K562 (cell line): ENCODE measurements around the gene CXCR6. TPM values are rescaled to one million over a fixed set of nuclear protein-coding genes. Genes with fewer than 3 reads are reported as not detected.

Experiments used
- ATAC-seq: fragments of 200-7000 bp; cut with Tn5 transposase; 3 replicates; pipeline ENCODE4 v1.9.1; 2020; ENCODE audit warnings: moderate library complexity
- BruUV-seq: library from RNA; stranded (reverse); fragments of 400-500 nt; replicated peaks from 2 replicates; lab custom pipeline; 2021; lab: Mats Ljungman, UMichigan
- CTCF ChIA-PET: fragments of 300-600 bp; formaldehyde crosslinking; extraction: SDS; loops from one replicate; lab custom pipeline; 2021; ENCODE audit warnings: low intra/inter-chr PET ratio; lab: Yijun Ruan, JAX
- POLR2A ChIA-PET: fragments of 300-600, 350-650 bp; sonication (Branson Sonifier 250); formaldehyde crosslinking; extraction: SDS; loops from one replicate; lab custom pipeline; 2021; ENCODE audit warnings: antibody characterized with exemption, inconsistent platforms; lab: Yijun Ruan, JAX
- DNase-seq, 4 experiments: peaks; one replicate each; pipeline versions ENCODE4 v3.0.0 to v3.0.0-alpha.2; 2011 to 2018; ENCODE audit warnings: low spot score in 3 of 4, mixed read lengths in 3 of 4; ENCODE audit errors: extremely low read depth in 1 of 4
- FAIRE-seq: peaks from 2 replicates; lab custom pipeline; 2011; peaks lifted over from hg19 to GRCh38; lab: Jason Lieb, UNC
- H2AFZ ChIP-seq: 2 replicates; pipeline ENCODE4 v1.6.0; 2011; ENCODE audit warnings: low read depth, low read length, control low read depth, inconsistent platforms
- H3K27ac ChIP-seq: fragments of 200-600 bp; 3 replicates; pipeline ENCODE4 v1.8.0; 2011; ENCODE audit warnings: low read depth, mild to moderate bottlenecking, control low read depth, inconsistent platforms, low read length, moderate library complexity, mixed read lengths; ENCODE audit errors: extremely low read depth
- H3K27me3 ChIP-seq, 2 experiments: fragments of 300-600 bp in 1 of 2; 2 replicates in 1 of 2; 3 replicates in 1 of 2; pipeline versions ENCODE4 v1.6.0 to v1.8.0; 2011; ENCODE audit warnings: inconsistent platforms in 2 of 2, low read length in 2 of 2, mild to moderate bottlenecking in 1 of 2, mixed read lengths in 1 of 2, moderate library complexity in 1 of 2; ENCODE audit not compliant: control insufficient read depth in 2 of 2, insufficient read depth in 2 of 2
- H3K36me3 ChIP-seq: fragments of 300-600 bp; 3 replicates; pipeline ENCODE4 v1.8.0; 2011; ENCODE audit warnings: mild to moderate bottlenecking, low read length, inconsistent platforms; ENCODE audit not compliant: control insufficient read depth, insufficient read depth
- H3K4me1 ChIP-seq, 2 experiments: fragments of 200-600 bp in 1 of 2; replicated peaks in 1 of 2; 2 replicates in 1 of 2; 3 replicates in 1 of 2; pipeline versions ENCODE4 v1.5.1 to v1.8.0; 2011; ENCODE audit warnings: inconsistent platforms in 2 of 2, low read length in 2 of 2, mild to moderate bottlenecking in 1 of 2, mixed read lengths in 1 of 2, moderate library complexity in 1 of 2; ENCODE audit not compliant: control insufficient read depth in 2 of 2, insufficient read depth in 2 of 2
- H3K4me2 ChIP-seq: 2 replicates; pipeline ENCODE4 v1.6.1; 2011; ENCODE audit warnings: low read length, control low read depth, inconsistent platforms, mixed read lengths; ENCODE audit not compliant: insufficient read depth
- H3K4me3 ChIP-seq: fragments of 200-600 bp; sonication (generic), shearing (Covaris generic); 2 replicates; pipeline ENCODE4 v1.5.1; 2016; ENCODE audit warnings: control low read depth, inconsistent platforms
- H3K79me2 ChIP-seq: fragments of 200-600 bp; 3 replicates; pipeline ENCODE4 v1.8.0; 2011; ENCODE audit warnings: low read length, inconsistent platforms; ENCODE audit not compliant: control insufficient read depth, insufficient read depth
- H3K9ac ChIP-seq, 2 experiments: 2 replicates each; pipeline versions ENCODE4 v1.6.0 to v1.6.1; 2011; ENCODE audit warnings: low read depth in 2 of 2, low read length in 2 of 2, control low read depth in 1 of 2, inconsistent platforms in 1 of 2, mild to moderate bottlenecking in 1 of 2, mixed read lengths in 1 of 2; ENCODE audit not compliant: insufficient read depth in 1 of 2
- H3K9me1 ChIP-seq: one replicate; pipeline ENCODE4 v1.6.0; 2011; ENCODE audit warnings: inconsistent platforms, mild to moderate bottlenecking, low read length, moderate library complexity; ENCODE audit not compliant: control insufficient read depth, insufficient read depth
- H3K9me3 ChIP-seq: replicated peaks from 2 replicates; pipeline ENCODE4 v1.5.1; 2011; ENCODE audit warnings: low read depth, low read length, inconsistent platforms; ENCODE audit not compliant: control insufficient read depth, insufficient read depth
- H4K20me1 ChIP-seq: replicated peaks from 2 replicates; pipeline ENCODE4 v1.6.1; 2011; ENCODE audit warnings: low read length, inconsistent platforms, mixed read lengths; ENCODE audit not compliant: control insufficient read depth, insufficient read depth
- ARID1B ChIP-seq: fragments of 450-650 bp; IDR thresholded peaks from 2 replicates; pipeline ENCODE4 v1.6.1; 2016; ENCODE audit warnings: antibody characterized with exemption, mild to moderate bottlenecking, inconsistent platforms
- CEBPB ChIP-seq: fragments of 450-650 bp; IDR thresholded peaks from 2 replicates; pipeline ENCODE4 v1.6.1; 2016; ENCODE audit warnings: missing genetic modification characterization, missing compliant biosample characterization
- ETV1 ChIP-seq: fragments of 450-650 bp; conservative IDR thresholded peaks from 2 replicates; pipeline ENCODE4 v1.6.1; 2016; ENCODE audit warnings: missing genetic modification characterization, control low read depth, low read depth, missing compliant biosample characterization
- GATAD2B ChIP-seq: fragments of 450-650 bp; IDR thresholded peaks from 2 replicates; pipeline ENCODE4 v1.6.1; 2017; ENCODE audit warnings: mild to moderate bottlenecking, borderline replicate concordance
- NCOA6 ChIP-seq: fragments of 450-650 bp; IDR thresholded peaks from 2 replicates; pipeline ENCODE4 v1.6.1; 2017; ENCODE audit warnings: mild to moderate bottlenecking
- POLR3G ChIP-seq: IDR thresholded peaks from 2 replicates; pipeline ENCODE4 v1.6.1; 2011; ENCODE audit not compliant: insufficient read length, insufficient replicate concordance; ENCODE audit errors: extremely low read depth
- PPARD ChIP-seq: fragments of 250-450 bp; sonication (Bioruptor Pico); IDR thresholded peaks from 2 replicates; pipeline ENCODE4 v1.8.0; 2022; ENCODE audit warnings: inconsistent platforms, mild to moderate bottlenecking, moderate library complexity
- RBM17 ChIP-seq: fragments of 200-400 bp; formaldehyde crosslinking; IDR thresholded peaks from 2 replicates; pipeline ENCODE4 v1.6.1; 2017; ENCODE audit warnings: low read depth, mild to moderate bottlenecking, low read length, borderline replicate concordance
- TEAD2 ChIP-seq: fragments of 450-650 bp; IDR thresholded peaks from 2 replicates; pipeline ENCODE4 v1.6.1; 2016; ENCODE audit warnings: missing genetic modification characterization, control low read depth, missing compliant biosample characterization
- THRAP3 ChIP-seq: fragments of 450-650 bp; IDR thresholded peaks from 2 replicates; pipeline ENCODE4 v1.6.1; 2016; ENCODE audit warnings: mild to moderate bottlenecking, inconsistent platforms, borderline replicate concordance
- ZNF780A ChIP-seq: fragments of 250-450 bp; sonication (Bioruptor Pico); IDR thresholded peaks from 2 replicates; pipeline ENCODE4 v1.5.0; 2021; ENCODE audit warnings: mild to moderate bottlenecking
- WGBS: fragments of 100-300 bp; shearing (Covaris generic); methylation state at CpG from one replicate; pipeline ENCODE4 v1.1.6; 2016; ENCODE audit warnings: low coverage, mixed read lengths; ENCODE audit not compliant: insufficient coverage; ENCODE audit errors: missing lambda C conversion rate; 5-methylcytosine and 5-hydroxymethylcytosine counted together
- in situ Hi-C: fragments of 300-500 bp; cut with MboI; formaldehyde crosslinking; loops from 4 replicates; pipeline ENCODE4 v1.15.0; 2018; ENCODE audit warnings: inconsistent platforms, mixed read lengths
- intact Hi-C: fragments of 100-400 bp; cut with micrococcal nuclease; formaldehyde crosslinking; loops from 2 replicates; pipeline ENCODE4 v1.14.2; 2022
- polyA plus RNA-seq, 8 experiments: library from polyadenylated mRNA; depleted of rRNA in 4 of 8; stranded (reverse) in 5 of 8; unstranded in 3 of 8; fragments of >200 nt; fragmentation: Nextera tagmentation in 2 of 8; fragmentation: Illumina TruSeq in 1 of 8; extraction: Ambion mirVana in 2 of 8; extraction: Trizol in 1 of 8; gene quantifications; 2 replicates each; pipeline versions ENCODE4 v1.2.1 to v1.2.3, GENCODE V29; 2011 to 2014; ENCODE audit warnings: inconsistent platforms in 1 of 8, missing spikeins in 1 of 8
- total RNA-seq, 7 experiments: library from RNA; depleted of rRNA in 6 of 7; stranded (reverse); fragments of >200 nt in 6 of 7; fragmentation: Illumina TruSeq in 2 of 7; extraction: Trizol in 2 of 7; gene quantifications; 2 replicates each; pipeline versions ENCODE4 v1.2.1 to v1.2.3, GENCODE V29; 2011 to 2021; ENCODE audit warnings: low replicate concordance in 1 of 7
- TF ChIP-seq, protein P1 (sequence below): sonication (generic); IDR thresholded peaks from 2 replicates; pipeline ENCODE4 v1.6.1; 2016
- TF ChIP-seq, protein P2 (sequence below): fragments of 450-650 bp; IDR thresholded peaks from 2 replicates; pipeline ENCODE4 v1.6.1; 2017; ENCODE audit warnings: antibody characterized with exemption
- TF ChIP-seq, protein P3 (sequence below): fragments of 150-350 bp; conservative IDR thresholded peaks from 2 replicates; pipeline ENCODE4 v1.6.1; 2014; ENCODE audit warnings: low read length
- TF ChIP-seq, protein P4 (sequence below): sonication (generic); formaldehyde crosslinking; IDR thresholded peaks from 2 replicates; pipeline ENCODE4 v1.8.1; 2023; ENCODE audit warnings: mild to moderate bottlenecking, missing genetic modification reagents

The CXCR6 gene
- total and polyA plus RNA-seq, 9 of the 15 experiments (the other 6 are each of a cell fraction or from before 2014, with no cell fraction given), result 0.28 TPM; not detected in 8

DNA sequence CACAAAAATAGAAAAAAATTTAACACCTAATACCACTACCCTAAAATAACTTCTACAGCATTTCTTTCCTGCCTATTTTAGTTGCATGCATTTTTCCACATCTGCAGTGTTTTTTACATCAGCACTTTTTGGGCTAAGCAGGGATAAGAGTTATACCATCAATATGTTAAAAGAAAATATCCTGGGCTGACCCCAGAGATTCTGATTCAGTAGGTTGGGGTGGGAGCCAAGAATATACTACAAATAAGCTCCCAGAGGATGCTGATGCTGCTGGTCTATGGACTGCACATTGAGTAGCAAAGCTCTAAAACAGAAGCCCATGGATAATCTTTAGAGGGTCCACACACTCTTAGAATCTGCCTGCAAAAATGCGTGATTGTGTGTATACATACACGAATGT is 37.6 kb downstream of the CXCR6 start:
- H3K9ac ChIP-seq, result no peak overlapping the region
- DNase-seq, result no peak
- ChIA-PET CTCF (no interaction called here), POLR2A (interaction anchor here (0.7 to 2.8 kb wide), 5 partner anchors 13 to 27 kb away, joined by 3 to 7 read pairs (median 4); partner anchors contain the start of gene FYCO1)
- in situ Hi-C loops, result no loop called here
- H3K27me3 ChIP-seq, result no peaks in the 10 kb centered on the region
- no peak for FAIRE-seq
- intact Hi-C loops, result no loop called here
- no peaks in the 10 kb centered on the region for H3K9me3 ChIP-seq
- 90% methylated on average over 2 of the region's 2 CpGs for WGBS
- H2AFZ ChIP-seq, result no peak overlapping the region
- BruUV-seq, result no TSS peak
- no peak overlapping the region for H3K4me2 ChIP-seq
- H3K36me3 ChIP-seq, result peaks cover 87% of the 10 kb centered on the region
- H3K79me2 ChIP-seq, result peaks cover 2% of the 10 kb centered on the region; the same call in 1 of the 3 replicates
- peaks cover 7% of the 10 kb centered on the region; the same call in 1 of the 2 replicates for H4K20me1 ChIP-seq
- no peak for ATAC-seq
- no peaks in the 10 kb centered on the region for H3K9me1 ChIP-seq
- H3K4me1 ChIP-seq, result peaks cover 0 to 16% of the 10 kb centered on the region in 2 experiments; a peak in 3 of 5 replicates
- H3K27ac ChIP-seq, result no peak overlapping the region
- no peak overlapping the region for H3K4me3 ChIP-seq
- TF ChIP-seq POLR3G (no peak), ARID1B (no peak), ETV1 (tag) (no peak), RBM17 (no peak), GATAD2B (no peak), THRAP3 (no peak), NCOA6 (no peak), ZNF780A (CRISPR knock-in tag) (no peak), CEBPB (tag) (no peak), PPARD (CRISPR knock-in tag) (no peak), TEAD2 (tag) (no peak)
- TF ChIP-seq, protein P1, sequence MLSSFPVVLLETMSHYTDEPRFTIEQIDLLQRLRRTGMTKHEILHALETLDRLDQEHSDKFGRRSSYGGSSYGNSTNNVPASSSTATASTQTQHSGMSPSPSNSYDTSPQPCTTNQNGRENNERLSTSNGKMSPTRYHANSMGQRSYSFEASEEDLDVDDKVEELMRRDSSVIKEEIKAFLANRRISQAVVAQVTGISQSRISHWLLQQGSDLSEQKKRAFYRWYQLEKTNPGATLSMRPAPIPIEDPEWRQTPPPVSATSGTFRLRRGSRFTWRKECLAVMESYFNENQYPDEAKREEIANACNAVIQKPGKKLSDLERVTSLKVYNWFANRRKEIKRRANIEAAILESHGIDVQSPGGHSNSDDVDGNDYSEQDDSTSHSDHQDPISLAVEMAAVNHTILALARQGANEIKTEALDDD, result no peak
- TF ChIP-seq, protein P2, sequence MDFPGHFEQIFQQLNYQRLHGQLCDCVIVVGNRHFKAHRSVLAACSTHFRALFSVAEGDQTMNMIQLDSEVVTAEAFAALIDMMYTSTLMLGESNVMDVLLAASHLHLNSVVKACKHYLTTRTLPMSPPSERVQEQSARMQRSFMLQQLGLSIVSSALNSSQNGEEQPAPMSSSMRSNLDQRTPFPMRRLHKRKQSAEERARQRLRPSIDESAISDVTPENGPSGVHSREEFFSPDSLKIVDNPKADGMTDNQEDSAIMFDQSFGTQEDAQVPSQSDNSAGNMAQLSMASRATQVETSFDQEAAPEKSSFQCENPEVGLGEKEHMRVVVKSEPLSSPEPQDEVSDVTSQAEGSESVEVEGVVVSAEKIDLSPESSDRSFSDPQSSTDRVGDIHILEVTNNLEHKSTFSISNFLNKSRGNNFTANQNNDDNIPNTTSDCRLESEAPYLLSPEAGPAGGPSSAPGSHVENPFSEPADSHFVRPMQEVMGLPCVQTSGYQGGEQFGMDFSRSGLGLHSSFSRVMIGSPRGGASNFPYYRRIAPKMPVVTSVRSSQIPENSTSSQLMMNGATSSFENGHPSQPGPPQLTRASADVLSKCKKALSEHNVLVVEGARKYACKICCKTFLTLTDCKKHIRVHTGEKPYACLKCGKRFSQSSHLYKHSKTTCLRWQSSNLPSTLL, result no peak
- TF ChIP-seq, protein P3, sequence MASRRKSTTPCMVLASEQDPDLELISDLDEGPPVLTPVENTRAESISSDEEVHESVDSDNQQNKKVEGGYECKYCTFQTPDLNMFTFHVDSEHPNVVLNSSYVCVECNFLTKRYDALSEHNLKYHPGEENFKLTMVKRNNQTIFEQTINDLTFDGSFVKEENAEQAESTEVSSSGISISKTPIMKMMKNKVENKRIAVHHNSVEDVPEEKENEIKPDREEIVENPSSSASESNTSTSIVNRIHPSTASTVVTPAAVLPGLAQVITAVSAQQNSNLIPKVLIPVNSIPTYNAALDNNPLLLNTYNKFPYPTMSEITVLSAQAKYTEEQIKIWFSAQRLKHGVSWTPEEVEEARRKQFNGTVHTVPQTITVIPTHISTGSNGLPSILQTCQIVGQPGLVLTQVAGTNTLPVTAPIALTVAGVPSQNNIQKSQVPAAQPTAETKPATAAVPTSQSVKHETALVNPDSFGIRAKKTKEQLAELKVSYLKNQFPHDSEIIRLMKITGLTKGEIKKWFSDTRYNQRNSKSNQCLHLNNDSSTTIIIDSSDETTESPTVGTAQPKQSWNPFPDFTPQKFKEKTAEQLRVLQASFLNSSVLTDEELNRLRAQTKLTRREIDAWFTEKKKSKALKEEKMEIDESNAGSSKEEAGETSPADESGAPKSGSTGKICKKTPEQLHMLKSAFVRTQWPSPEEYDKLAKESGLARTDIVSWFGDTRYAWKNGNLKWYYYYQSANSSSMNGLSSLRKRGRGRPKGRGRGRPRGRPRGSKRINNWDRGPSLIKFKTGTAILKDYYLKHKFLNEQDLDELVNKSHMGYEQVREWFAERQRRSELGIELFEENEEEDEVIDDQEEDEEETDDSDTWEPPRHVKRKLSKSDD, result no peak
- TF ChIP-seq, protein P4, sequence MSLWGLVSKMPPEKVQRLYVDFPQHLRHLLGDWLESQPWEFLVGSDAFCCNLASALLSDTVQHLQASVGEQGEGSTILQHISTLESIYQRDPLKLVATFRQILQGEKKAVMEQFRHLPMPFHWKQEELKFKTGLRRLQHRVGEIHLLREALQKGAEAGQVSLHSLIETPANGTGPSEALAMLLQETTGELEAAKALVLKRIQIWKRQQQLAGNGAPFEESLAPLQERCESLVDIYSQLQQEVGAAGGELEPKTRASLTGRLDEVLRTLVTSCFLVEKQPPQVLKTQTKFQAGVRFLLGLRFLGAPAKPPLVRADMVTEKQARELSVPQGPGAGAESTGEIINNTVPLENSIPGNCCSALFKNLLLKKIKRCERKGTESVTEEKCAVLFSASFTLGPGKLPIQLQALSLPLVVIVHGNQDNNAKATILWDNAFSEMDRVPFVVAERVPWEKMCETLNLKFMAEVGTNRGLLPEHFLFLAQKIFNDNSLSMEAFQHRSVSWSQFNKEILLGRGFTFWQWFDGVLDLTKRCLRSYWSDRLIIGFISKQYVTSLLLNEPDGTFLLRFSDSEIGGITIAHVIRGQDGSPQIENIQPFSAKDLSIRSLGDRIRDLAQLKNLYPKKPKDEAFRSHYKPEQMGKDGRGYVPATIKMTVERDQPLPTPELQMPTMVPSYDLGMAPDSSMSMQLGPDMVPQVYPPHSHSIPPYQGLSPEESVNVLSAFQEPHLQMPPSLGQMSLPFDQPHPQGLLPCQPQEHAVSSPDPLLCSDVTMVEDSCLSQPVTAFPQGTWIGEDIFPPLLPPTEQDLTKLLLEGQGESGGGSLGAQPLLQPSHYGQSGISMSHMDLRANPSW, result no peak
